H1 (cell line): Measurements from ENCODE around the gene SKAP1. TPM values are rescaled to one million over a fixed set of nuclear protein-coding genes. Genes with fewer than 3 reads are reported as not detected.

ENCODE experiments used
- CTCF ChIA-PET: fragments of 300-600 bp; sonication (Branson Sonifier 250); formaldehyde crosslinking; loops from one replicate; lab custom pipeline; 2021; ENCODE audit not compliant: partially characterized antibody; lab: Charles Lee
- POLR2A ChIA-PET: fragments of 300-600 bp; sonication (Branson Sonifier 250); formaldehyde crosslinking; loops from one replicate; lab custom pipeline; 2021; ENCODE audit warnings: inconsistent platforms; ENCODE audit not compliant: partially characterized antibody; lab: Charles Lee
- DNase-seq, 2 experiments: peaks; one replicate each; pipeline versions ENCODE4 v3.0.0 to v3.0.0-alpha.2; 2010 to 2022; ENCODE audit warnings: low spot score in 2 of 2, low read depth in 1 of 2, mixed read lengths in 1 of 2
- FAIRE-seq: peaks from 2 replicates; lab custom pipeline; 2011; peaks lifted over from hg19 to GRCh38; lab: Jason Lieb, UNC
- H2AFZ ChIP-seq: 2 replicates; pipeline ENCODE4 v1.8.1; 2012; ENCODE audit warnings: low read length, inconsistent platforms
- H2AK5ac ChIP-seq: 2 replicates; pipeline ENCODE4 v1.6.1; 2013; ENCODE audit warnings: low read depth, low read length
- H2BK120ac ChIP-seq: replicated peaks from 2 replicates; pipeline ENCODE3; 2013; ENCODE audit warnings: low read depth, low read length, inconsistent platforms
- H2BK12ac ChIP-seq: 2 replicates; pipeline ENCODE4 v1.6.1; 2013; ENCODE audit warnings: low read depth, low read length
- H2BK15ac ChIP-seq: 2 replicates; pipeline ENCODE4 v1.6.1; 2013; ENCODE audit warnings: low read length
- H2BK20ac ChIP-seq: 2 replicates; pipeline ENCODE4 v1.6.1; 2013; ENCODE audit warnings: low read length
- H2BK5ac ChIP-seq: 2 replicates; pipeline ENCODE4 v1.6.1; 2013; ENCODE audit warnings: low read depth, low read length
- H3K14ac ChIP-seq: 2 replicates; pipeline ENCODE4 v1.6.1; 2013; ENCODE audit warnings: inconsistent platforms; ENCODE audit not compliant: insufficient read length
- H3K18ac ChIP-seq: 2 replicates; pipeline ENCODE4 v1.6.1; 2013; ENCODE audit warnings: low read length; ENCODE audit errors: extremely low read depth
- H3K23ac ChIP-seq: 2 replicates; pipeline ENCODE4 v1.6.1; 2013; ENCODE audit warnings: inconsistent platforms; ENCODE audit not compliant: insufficient read length
- H3K23me2 ChIP-seq: 2 replicates; pipeline ENCODE4 v1.6.1; 2013; ENCODE audit warnings: low read depth, low read length
- H3K27ac ChIP-seq: 2 replicates; pipeline ENCODE4 v1.6.1; 2011; ENCODE audit warnings: low read depth, low read length, inconsistent platforms
- H3K27me3 ChIP-seq, 4 experiments: replicated peaks in 1 of 4; 1 replicate in 1 of 4; 2 replicates in 3 of 4; pipeline versions ENCODE4 v1.6.1 to v1.8.1; 2011 to 2013; ENCODE audit warnings: low read length in 3 of 4, mild to moderate bottlenecking in 3 of 4, inconsistent platforms in 2 of 4, mixed read lengths in 2 of 4, moderate library complexity in 1 of 4; ENCODE audit not compliant: control insufficient read depth in 3 of 4, insufficient read depth in 3 of 4; ENCODE audit errors: extremely low read depth in 1 of 4
- H3K36me3 ChIP-seq, 4 experiments: 2 replicates each; pipeline versions ENCODE4 v1.6.1 to v1.8.1; 2011 to 2013; ENCODE audit warnings: mild to moderate bottlenecking in 4 of 4, low read length in 3 of 4, moderate library complexity in 2 of 4, control low read depth in 1 of 4, inconsistent platforms in 1 of 4; ENCODE audit not compliant: insufficient read depth in 4 of 4, control insufficient read depth in 2 of 4
- H3K4ac ChIP-seq: replicated peaks from 2 replicates; pipeline ENCODE3; 2013; ENCODE audit warnings: low read length, low read depth, mixed read lengths, inconsistent platforms; ENCODE audit not compliant: insufficient read length
- H3K4me1 ChIP-seq, 4 experiments: replicated peaks in 1 of 4; 1 replicate in 1 of 4; 2 replicates in 3 of 4; pipeline versions ENCODE4 v1.6.1 to v1.8.1; 2011 to 2013; ENCODE audit warnings: low read length in 3 of 4, inconsistent platforms in 2 of 4, mixed read lengths in 1 of 4; ENCODE audit not compliant: insufficient read depth in 4 of 4, control insufficient read depth in 3 of 4
- H3K4me2 ChIP-seq, 2 experiments: 2 replicates each; pipeline versions ENCODE4 v1.6.1 to v1.8.1; 2011 to 2013; ENCODE audit warnings: low read depth in 2 of 2, low read length in 2 of 2, control low read depth in 1 of 2, inconsistent platforms in 1 of 2, mild to moderate bottlenecking in 1 of 2; ENCODE audit not compliant: insufficient read depth in 1 of 2
- H3K4me3 ChIP-seq, 4 experiments: fragments of 200-600, 300-600 bp in 1 of 4; sonication (generic), shearing (Covaris generic), sonication (Bioruptor Twin) in 1 of 4; 2 replicates each; pipeline versions ENCODE4 v1.5.1 to v1.8.1; 2011 to 2016; ENCODE audit warnings: low read length in 4 of 4, low read depth in 3 of 4, control low read depth in 2 of 4, inconsistent platforms in 2 of 4, mild to moderate bottlenecking in 2 of 4, mixed read lengths in 1 of 4, moderate library complexity in 1 of 4; ENCODE audit not compliant: insufficient read depth in 2 of 4; ENCODE audit errors: extremely low read depth in 1 of 4
- H3K56ac ChIP-seq: replicated peaks from 2 replicates; pipeline ENCODE3; 2013; ENCODE audit warnings: low read depth, mild to moderate bottlenecking, mixed read lengths, low read length, inconsistent platforms; ENCODE audit not compliant: insufficient read length
- H3K79me1 ChIP-seq: 2 replicates; pipeline ENCODE4 v1.6.1; 2013; ENCODE audit warnings: low read depth, low read length, control low read depth
- H3K79me2 ChIP-seq, 2 experiments: 2 replicates each; pipeline versions ENCODE4 v1.6.1 to v1.8.1; 2012 to 2013; ENCODE audit warnings: low read length in 2 of 2, mild to moderate bottlenecking in 2 of 2, inconsistent platforms in 1 of 2; ENCODE audit not compliant: insufficient read depth in 2 of 2, control insufficient read depth in 1 of 2
- H3K9ac ChIP-seq, 4 experiments: replicated peaks in 1 of 4; 1 replicate in 1 of 4; 2 replicates in 3 of 4; pipeline versions ENCODE4 v1.6.1 to v1.8.1; 2011 to 2013; ENCODE audit warnings: low read depth in 3 of 4, low read length in 3 of 4, control low read depth in 2 of 4, mild to moderate bottlenecking in 2 of 4, moderate library complexity in 2 of 4, inconsistent platforms in 1 of 4; ENCODE audit errors: extremely low read depth in 1 of 4
- H3K9me3 ChIP-seq, 2 experiments: 2 replicates each; pipeline versions ENCODE4 v1.6.1 to v1.8.1; 2012 to 2013; ENCODE audit warnings: mild to moderate bottlenecking in 2 of 2, moderate library complexity in 2 of 2, control low read depth in 1 of 2, inconsistent platforms in 1 of 2, low read depth in 1 of 2, low read length in 1 of 2, mixed read lengths in 1 of 2; ENCODE audit not compliant: insufficient read depth in 2 of 2
- H4K20me1 ChIP-seq, 2 experiments: replicated peaks in 1 of 2; 2 replicates each; pipeline versions ENCODE3 to v1.8.1; 2011 to 2013; ENCODE audit warnings: inconsistent platforms in 2 of 2, low read length in 2 of 2, mild to moderate bottlenecking in 1 of 2; ENCODE audit not compliant: insufficient read depth in 2 of 2, control insufficient read depth in 1 of 2
- H4K5ac ChIP-seq: 2 replicates; pipeline ENCODE4 v1.6.1; 2013; ENCODE audit warnings: low read length, low read depth, mixed read lengths, inconsistent platforms; ENCODE audit not compliant: insufficient read length
- H4K8ac ChIP-seq: 2 replicates; pipeline ENCODE4 v1.8.0; 2013; ENCODE audit warnings: mild to moderate bottlenecking, moderate library complexity, low read length, inconsistent platforms; ENCODE audit not compliant: insufficient read depth; ENCODE audit errors: extremely low read depth
- H4K91ac ChIP-seq: replicated peaks from 2 replicates; pipeline ENCODE3; 2013; ENCODE audit warnings: low read length, mixed read lengths, inconsistent platforms; ENCODE audit not compliant: insufficient read length
- BACH1 ChIP-seq: IDR thresholded peaks from 2 replicates; pipeline ENCODE4 v1.6.1; 2012; ENCODE audit warnings: low read length, improper control_type of control experiment
- CEBPB ChIP-seq: IDR thresholded peaks from 2 replicates; pipeline ENCODE4 v1.6.1; 2012; ENCODE audit warnings: low read depth, low read length
- CTBP2 ChIP-seq: IDR thresholded peaks from 2 replicates; pipeline ENCODE4 v1.7.0; 2011; ENCODE audit warnings: borderline replicate concordance, mild to moderate bottlenecking, moderate library complexity, mixed read lengths, low read length; ENCODE audit not compliant: insufficient read depth, insufficient read length
- E2F6 ChIP-seq: IDR thresholded peaks from 2 replicates; pipeline ENCODE4 v1.6.1; 2012; ENCODE audit warnings: inconsistent platforms
- EGR1 ChIP-seq: IDR thresholded peaks from 2 replicates; pipeline ENCODE4 v1.6.1; 2011; ENCODE audit warnings: low read depth, low read length, borderline replicate concordance
- HDAC6 ChIP-seq: IDR thresholded peaks from one replicate; pipeline ENCODE4 v1.7.1; 2012; ENCODE audit warnings: low read depth, mild to moderate bottlenecking, inconsistent platforms, low read length, moderate library complexity
- MAFK ChIP-seq: IDR thresholded peaks from 2 replicates; pipeline ENCODE4 v1.6.1; 2012; ENCODE audit warnings: low read depth, mild to moderate bottlenecking, improper control_type of control experiment, low read length
- NANOG ChIP-seq: IDR thresholded peaks from 2 replicates; pipeline ENCODE4 v1.6.1; 2011; ENCODE audit warnings: low read length, low read depth, mild to moderate bottlenecking, inconsistent platforms; ENCODE audit not compliant: insufficient read depth, poor library complexity, severe bottlenecking
- NRF1 ChIP-seq: IDR thresholded peaks from 2 replicates; pipeline ENCODE4 v1.6.1; 2011; ENCODE audit warnings: mild to moderate bottlenecking, low read depth, low read length, improper control_type of control experiment
- RNF2 ChIP-seq: fragments of 200-900, 300-1000 bp; sonication (generic); IDR thresholded peaks from 2 replicates; pipeline ENCODE4 v1.7.1; 2016; ENCODE audit warnings: borderline replicate concordance, low read depth, mild to moderate bottlenecking, antibody characterized with exemption, low read length; ENCODE audit not compliant: poor library complexity, severe bottlenecking; ENCODE audit errors: missing control alignments
- SIRT6 ChIP-seq: IDR thresholded peaks from one replicate; pipeline ENCODE4 v1.7.1; 2012; ENCODE audit warnings: low read length, inconsistent platforms
- USF2 ChIP-seq: IDR thresholded peaks from 2 replicates; pipeline ENCODE4 v1.6.1; 2011; ENCODE audit warnings: low read length, improper control_type of control experiment
- WGBS, 2 experiments: shearing (Covaris generic) in 1 of 2; methylation state at CpG; one replicate each; pipeline versions ENCODE4 v1.1.6 to v1.1.7; 2013 to 2015; ENCODE audit warnings: low lambda C conversion rate in 2 of 2, mixed read lengths in 2 of 2, inconsistent platforms in 1 of 2, low coverage in 1 of 2, missing lambda C conversion rate in 1 of 2; ENCODE audit not compliant: insufficient replicate concordance in 2 of 2, insufficient coverage in 1 of 2, insufficient read length in 1 of 2; ENCODE audit errors: extremely low coverage in 1 of 2, missing lambda C conversion rate in 1 of 2; 5-methylcytosine and 5-hydroxymethylcytosine counted together
- polyA plus RNA-seq, 7 experiments: library from polyadenylated mRNA; depleted of rRNA in 3 of 7; stranded (reverse) in 5 of 7; unstranded in 2 of 7; fragments of >200 nt in 5 of 7; fragments of 200-250 nt in 2 of 7; gene quantifications; 1 replicate in 5 of 7; 2 replicates in 1 of 7; 4 replicates in 1 of 7; pipeline versions ENCODE4 v1.2.1 to v1.2.3, GENCODE V29; 2011 to 2013; ENCODE audit warnings: missing spikeins in 2 of 7, mixed read lengths in 2 of 7
- total RNA-seq: library from RNA; stranded (reverse); fragmentation: NEBNext Ultra II Directional; extraction: Animal tissue kit (Norgen Biotek cat#: 25700); gene quantifications from 2 replicates; pipeline ENCODE4 v1.2.1, GENCODE V29; 2021

SKAP1 gene
- total and polyA plus RNA-seq, 2 of the 8 experiments (the other 6 are each of a cell fraction or from before 2014, with no cell fraction given): not detected

GRCh38 chr17:48177816-48178215, 252.2 kb downstream of the SKAP1 start:
- no peaks in the 10 kb centered on the region for H3K23me2 ChIP-seq
- no peak overlapping the region for H2BK15ac ChIP-seq
- H2AK5ac ChIP-seq: no peak overlapping the region
- no peaks in the 10 kb centered on the region for H3K79me2 ChIP-seq
- peaks cover 0 to 5% (median 3%) of the 10 kb centered on the region in 4 experiments; a peak in 3 of 7 replicates for H3K4me1 ChIP-seq
- no peak overlapping the region for H2BK20ac ChIP-seq
- H3K56ac ChIP-seq: no peak overlapping the region
- no peak overlapping the region for H3K4me2 ChIP-seq
- POLR2A ChIA-PET: no interaction called here
- CTCF ChIA-PET: interaction anchor here (0.8 to 2.1 kb wide), 7 partner anchors 15 to 131 kb away, joined by 3 to 11 read pairs (median 3); no protein-coding TSS in a partner anchor
- H3K27ac ChIP-seq: no peak overlapping the region
- no peak overlapping the region for H4K91ac ChIP-seq
- no peaks in the 10 kb centered on the region for H3K27me3 ChIP-seq
- no peaks in the 10 kb centered on the region for H4K20me1 ChIP-seq
- H2AFZ ChIP-seq: no peak overlapping the region
- H4K8ac ChIP-seq: no peak overlapping the region
- no peaks in the 10 kb centered on the region for H3K9me3 ChIP-seq
- H4K5ac ChIP-seq: no peak overlapping the region
- FAIRE-seq (no peak), DNase-seq (no peak)
- no peak overlapping the region for H3K9ac ChIP-seq
- H3K23ac ChIP-seq: no peak overlapping the region
- no peaks in the 10 kb centered on the region for H3K79me1 ChIP-seq
- no peak overlapping the region for H2BK12ac ChIP-seq
- no peak overlapping the region for H2BK120ac ChIP-seq
- 84% methylated on average over 1 of the region's 1 CpG; no CpG with 5 or more reads in 1 of the 2 experiments for WGBS, 2 experiments
- no peak overlapping the region for H3K14ac ChIP-seq
- H3K36me3 ChIP-seq: no peaks in the 10 kb centered on the region
- no peak overlapping the region for H3K4me3 ChIP-seq
- no peak overlapping the region for H3K18ac ChIP-seq
- H2BK5ac ChIP-seq: no peak overlapping the region
- no peak overlapping the region for H3K4ac ChIP-seq
- no peak for TF ChIP-seq MAFK
- TF ChIP-seq USF2: no peak
- no peak for TF ChIP-seq CEBPB
- no peak for TF ChIP-seq NRF1
- no peak for TF ChIP-seq RNF2
- no peak for TF ChIP-seq CTBP2
- no peak for TF ChIP-seq BACH1
- TF ChIP-seq E2F6: no peak
- TF ChIP-seq HDAC6: no peak
- TF ChIP-seq SIRT6: no peak
- no peak for TF ChIP-seq EGR1
- TF ChIP-seq NANOG: no peak
